PFSK-1 (cell line): ENCODE measurements around the gene GLIS1.

ENCODE experiments used
- FOXP2 ChIP-seq: optimal IDR thresholded peaks from 2 replicates; pipeline ENCODE3; 2011; ENCODE audit warnings: borderline replicate concordance, control low read depth, inconsistent platforms; ENCODE audit not compliant: insufficient read depth; ENCODE audit errors: extremely low read length, extremely low read depth
- POLR2AphosphoS5 ChIP-seq: IDR thresholded peaks from 2 replicates; pipeline ENCODE4 v1.6.1; 2012; ENCODE audit warnings: low read depth, mild to moderate bottlenecking, control low read depth, low read length, moderate library complexity
- SIN3A ChIP-seq: IDR thresholded peaks from 2 replicates; pipeline ENCODE4 v1.6.1; 2012; ENCODE audit warnings: mild to moderate bottlenecking, low read length, moderate library complexity, borderline replicate concordance; ENCODE audit not compliant: insufficient read depth
- TAF1 ChIP-seq: IDR thresholded peaks from 2 replicates; pipeline ENCODE4 v1.6.1; 2012; ENCODE audit warnings: low read length, control low read depth, borderline replicate concordance; ENCODE audit not compliant: insufficient read depth
- TF ChIP-seq, protein P1 (sequence below), 2 experiments: IDR thresholded peaks; 2 replicates each; pipeline versions ENCODE4 v1.6.1 to v1.8.0; 2011 to 2012; ENCODE audit warnings: low read depth in 2 of 2, low read length in 2 of 2, control low read depth in 1 of 2, inconsistent platforms in 1 of 2, mild to moderate bottlenecking in 1 of 2, moderate library complexity in 1 of 2; ENCODE audit not compliant: insufficient read depth in 1 of 2

The GLIS1 gene

DNA sequence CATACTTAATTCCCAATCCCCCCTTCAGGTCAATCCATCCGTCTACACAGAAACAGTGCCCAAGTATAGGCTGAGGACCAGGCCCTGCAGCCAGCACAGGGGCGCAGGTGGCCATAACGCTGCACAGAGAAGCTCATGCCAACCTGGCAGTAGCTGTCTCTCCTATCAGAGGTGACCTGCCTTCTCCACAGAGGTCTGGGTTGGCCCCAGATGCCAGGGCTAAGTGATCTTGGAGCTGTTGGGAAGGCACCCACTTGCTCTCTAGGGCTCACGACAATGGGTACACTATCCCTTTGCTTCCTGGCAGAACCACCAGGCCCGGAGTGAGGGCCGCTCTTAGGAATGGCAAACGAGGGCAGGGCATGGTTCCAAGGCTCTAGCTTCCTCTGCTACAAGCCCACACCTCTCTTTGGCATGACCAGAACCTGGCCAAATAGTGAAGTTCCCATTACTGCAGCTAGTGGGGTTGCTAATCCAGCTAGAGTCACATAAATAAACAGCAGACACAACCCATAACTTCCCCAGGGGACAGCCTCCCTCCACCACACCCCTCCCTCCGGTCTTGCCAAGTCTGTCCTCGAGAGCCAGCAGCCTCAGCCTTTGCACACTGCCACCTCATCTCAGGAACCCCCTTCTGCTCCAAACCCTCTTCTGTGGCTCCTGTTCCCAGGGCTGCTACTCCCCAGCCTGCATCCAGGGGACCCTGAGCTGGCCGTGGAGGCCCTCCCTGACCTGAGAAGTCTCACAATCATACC lies 113.0 kb downstream of the GLIS1 start:
- TF ChIP-seq TAF1 = no peak
- TF ChIP-seq FOXP2 = no peak
- TF ChIP-seq POLR2AphosphoS5 = no peak
- no peak for TF ChIP-seq SIN3A
- TF ChIP-seq, protein P1, sequence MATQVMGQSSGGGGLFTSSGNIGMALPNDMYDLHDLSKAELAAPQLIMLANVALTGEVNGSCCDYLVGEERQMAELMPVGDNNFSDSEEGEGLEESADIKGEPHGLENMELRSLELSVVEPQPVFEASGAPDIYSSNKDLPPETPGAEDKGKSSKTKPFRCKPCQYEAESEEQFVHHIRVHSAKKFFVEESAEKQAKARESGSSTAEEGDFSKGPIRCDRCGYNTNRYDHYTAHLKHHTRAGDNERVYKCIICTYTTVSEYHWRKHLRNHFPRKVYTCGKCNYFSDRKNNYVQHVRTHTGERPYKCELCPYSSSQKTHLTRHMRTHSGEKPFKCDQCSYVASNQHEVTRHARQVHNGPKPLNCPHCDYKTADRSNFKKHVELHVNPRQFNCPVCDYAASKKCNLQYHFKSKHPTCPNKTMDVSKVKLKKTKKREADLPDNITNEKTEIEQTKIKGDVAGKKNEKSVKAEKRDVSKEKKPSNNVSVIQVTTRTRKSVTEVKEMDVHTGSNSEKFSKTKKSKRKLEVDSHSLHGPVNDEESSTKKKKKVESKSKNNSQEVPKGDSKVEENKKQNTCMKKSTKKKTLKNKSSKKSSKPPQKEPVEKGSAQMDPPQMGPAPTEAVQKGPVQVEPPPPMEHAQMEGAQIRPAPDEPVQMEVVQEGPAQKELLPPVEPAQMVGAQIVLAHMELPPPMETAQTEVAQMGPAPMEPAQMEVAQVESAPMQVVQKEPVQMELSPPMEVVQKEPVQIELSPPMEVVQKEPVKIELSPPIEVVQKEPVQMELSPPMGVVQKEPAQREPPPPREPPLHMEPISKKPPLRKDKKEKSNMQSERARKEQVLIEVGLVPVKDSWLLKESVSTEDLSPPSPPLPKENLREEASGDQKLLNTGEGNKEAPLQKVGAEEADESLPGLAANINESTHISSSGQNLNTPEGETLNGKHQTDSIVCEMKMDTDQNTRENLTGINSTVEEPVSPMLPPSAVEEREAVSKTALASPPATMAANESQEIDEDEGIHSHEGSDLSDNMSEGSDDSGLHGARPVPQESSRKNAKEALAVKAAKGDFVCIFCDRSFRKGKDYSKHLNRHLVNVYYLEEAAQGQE (IDR thresholded peaks at IDR 0.05; ENCODE audit: insufficient read depth in 1 of 2, low read depth in 2 of 2, low read length in 2 of 2) = no peak

DNA sequence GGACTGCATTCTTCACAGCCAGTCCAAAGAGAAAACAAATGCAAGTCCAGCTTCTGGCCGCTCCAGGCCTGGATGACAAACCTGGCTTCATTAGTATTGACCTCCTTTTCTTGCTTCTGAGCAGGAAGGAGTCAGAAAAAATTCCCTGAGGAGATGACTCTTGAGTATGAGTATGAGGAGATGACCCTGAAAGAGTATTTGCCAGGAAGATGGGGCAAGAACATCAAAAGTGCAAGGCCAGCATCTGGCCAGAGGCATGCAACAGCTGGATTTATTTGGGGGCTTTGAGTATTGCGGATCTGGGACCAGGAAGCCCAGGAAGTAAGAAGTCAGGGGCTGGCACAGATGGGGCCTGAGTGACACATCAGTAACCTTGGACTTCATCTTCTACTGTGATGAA lies 113.9 kb downstream of the GLIS1 start:
- no peak for TF ChIP-seq SIN3A
- TF ChIP-seq FOXP2 = no peak
- TF ChIP-seq, protein P1 (IDR thresholded peaks at IDR 0.05; ENCODE audit: insufficient read depth in 1 of 2, low read depth in 2 of 2, low read length in 2 of 2) = no peak
- no peak for TF ChIP-seq TAF1
- no peak for TF ChIP-seq POLR2AphosphoS5

DNA sequence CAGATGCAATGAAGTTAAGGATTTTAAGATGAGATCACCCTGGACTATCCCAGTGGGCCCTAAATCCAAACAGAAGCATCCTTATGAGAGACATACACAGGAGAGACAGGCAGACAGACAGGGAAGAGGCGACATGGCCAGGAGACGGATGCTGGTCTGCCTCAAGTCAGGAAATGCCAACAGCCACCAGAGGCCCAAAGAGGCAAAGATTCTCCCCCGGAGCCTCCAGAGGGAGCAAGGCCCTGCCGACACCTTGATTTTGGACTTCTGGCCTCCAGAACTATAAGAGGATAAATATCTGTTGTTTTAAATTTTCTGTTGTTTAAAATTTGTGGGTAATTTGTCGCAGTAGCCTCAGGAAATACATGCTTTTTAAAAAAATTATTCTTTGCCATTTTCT lies 116.4 kb downstream of the GLIS1 start:
- TF ChIP-seq FOXP2 (no peak), TAF1 (no peak), SIN3A (no peak), POLR2AphosphoS5 (no peak)
- TF ChIP-seq, protein P1 (IDR thresholded peaks at IDR 0.05; ENCODE audit: insufficient read depth in 1 of 2, low read depth in 2 of 2, low read length in 2 of 2) = no peak

DNA sequence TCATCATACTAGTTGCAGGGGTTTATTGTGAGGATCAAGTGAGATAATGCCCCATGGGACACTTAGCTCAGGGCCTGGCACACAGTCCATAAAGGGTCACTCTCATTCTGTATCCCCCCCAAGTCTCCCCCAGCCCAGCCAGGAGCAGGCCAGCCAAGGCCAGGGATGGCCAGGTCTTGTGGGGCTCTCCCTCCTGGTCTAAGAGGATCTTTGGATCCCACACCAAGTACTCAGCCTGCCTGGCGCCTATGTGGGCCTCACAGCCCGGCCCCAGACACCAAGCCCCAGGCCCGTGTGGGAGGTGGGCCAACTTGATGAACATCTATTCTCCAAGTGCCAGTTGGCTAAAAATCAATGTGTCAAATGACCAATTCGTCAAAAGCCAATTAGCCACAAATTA lies 117.8 kb downstream of the GLIS1 start:
- TF ChIP-seq FOXP2 (no peak), POLR2AphosphoS5 (no peak), TAF1 (no peak), SIN3A (no peak)
- TF ChIP-seq, protein P1 (IDR thresholded peaks at IDR 0.05; ENCODE audit: insufficient read depth in 1 of 2, low read depth in 2 of 2, low read length in 2 of 2) = no peak
